Spleen (tissue), 7 donors: Measurements from ENCODE around the gene STK40.

ENCODE experiments used
- POLR2AphosphoS5 ChIP-seq, 3 donors: sonication (generic); formaldehyde crosslinking; IDR thresholded peaks; one replicate each; pipeline ENCODE4 v1.5.1; 2017; ENCODE audit warnings: antibody characterized with exemption in 3 of 3
- TF ChIP-seq, protein P1 (sequence below), 11 experiments: fragments of 200-600 bp in 7 of 11; fragments of 450-650 bp in 4 of 11; sonication (generic) in 4 of 11; IDR thresholded peaks in 8 of 11; conservative IDR thresholded peaks in 3 of 11; 1 replicate in 7 of 11; 2 replicates in 4 of 11; pipeline versions ENCODE4 v1.4.0 to v1.8.0; 2016 to 2021; ENCODE audit warnings: antibody characterized with exemption in 11 of 11, inconsistent platforms in 4 of 11, mild to moderate bottlenecking in 1 of 11
- donor health status: DM: no; HTN: no; CAD: no; lungs with moderate emphysema.
- donor health status: DM: no; HTN: no; CAD: no.
- donor health status: DM: no; HTN: no; CAD: no.

DNA sequence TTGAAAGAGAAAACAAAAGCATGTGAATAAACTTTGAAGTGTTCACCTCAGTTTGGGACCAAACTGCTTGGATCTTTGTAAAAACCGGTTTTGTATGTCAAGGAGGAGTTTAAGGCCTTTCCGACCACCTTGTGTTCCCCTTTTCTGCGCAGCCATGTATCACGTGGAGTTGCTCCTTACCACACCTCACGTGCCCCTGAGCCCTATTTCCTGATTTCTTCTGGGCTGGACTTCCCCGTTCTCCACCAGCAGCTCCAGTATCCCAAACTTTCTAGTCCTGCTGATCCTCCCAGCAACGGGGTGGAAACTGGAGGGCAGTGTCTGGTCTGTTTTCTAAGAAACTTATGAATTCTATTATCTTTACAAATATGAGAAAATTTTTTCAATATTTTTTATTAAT is 81.2 kb downstream of the STK40 start:
- TF ChIP-seq POLR2AphosphoS5 (IDR thresholded peaks at IDR 0.05) = no peak
- TF ChIP-seq, protein P1, sequence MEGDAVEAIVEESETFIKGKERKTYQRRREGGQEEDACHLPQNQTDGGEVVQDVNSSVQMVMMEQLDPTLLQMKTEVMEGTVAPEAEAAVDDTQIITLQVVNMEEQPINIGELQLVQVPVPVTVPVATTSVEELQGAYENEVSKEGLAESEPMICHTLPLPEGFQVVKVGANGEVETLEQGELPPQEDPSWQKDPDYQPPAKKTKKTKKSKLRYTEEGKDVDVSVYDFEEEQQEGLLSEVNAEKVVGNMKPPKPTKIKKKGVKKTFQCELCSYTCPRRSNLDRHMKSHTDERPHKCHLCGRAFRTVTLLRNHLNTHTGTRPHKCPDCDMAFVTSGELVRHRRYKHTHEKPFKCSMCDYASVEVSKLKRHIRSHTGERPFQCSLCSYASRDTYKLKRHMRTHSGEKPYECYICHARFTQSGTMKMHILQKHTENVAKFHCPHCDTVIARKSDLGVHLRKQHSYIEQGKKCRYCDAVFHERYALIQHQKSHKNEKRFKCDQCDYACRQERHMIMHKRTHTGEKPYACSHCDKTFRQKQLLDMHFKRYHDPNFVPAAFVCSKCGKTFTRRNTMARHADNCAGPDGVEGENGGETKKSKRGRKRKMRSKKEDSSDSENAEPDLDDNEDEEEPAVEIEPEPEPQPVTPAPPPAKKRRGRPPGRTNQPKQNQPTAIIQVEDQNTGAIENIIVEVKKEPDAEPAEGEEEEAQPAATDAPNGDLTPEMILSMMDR (IDR thresholded peaks at IDR 0.05 in 8 of 11, conservative IDR thresholded peaks at IDR 0.05 in 3 of 11) = no peak
